GM12865 (cell line): ENCODE results near the gene CAPRIN1.
"Not testable (repeated sequence)": the region's sequence is repeated elsewhere in the genome, so short reads cannot be mapped to it uniquely, and the experiment has no call there.

Experiments used
- DNase-seq: peaks from one replicate; pipeline ENCODE4 v3.0.0; 2010; ENCODE audit warnings: low read depth
- H3K4me3 ChIP-seq: 2 replicates; pipeline ENCODE4 v1.5.1; 2011; ENCODE audit warnings: mild to moderate bottlenecking, low read depth, low read length, control low read depth
- TF ChIP-seq, protein P1 (sequence below): IDR thresholded peaks from 2 replicates; pipeline ENCODE4 v1.5.1; 2011; ENCODE audit warnings: low read length, control low read depth, low read depth, inconsistent platforms; ENCODE audit not compliant: insufficient read depth; ENCODE audit errors: missing control alignments

Gene CAPRIN1

DNA sequence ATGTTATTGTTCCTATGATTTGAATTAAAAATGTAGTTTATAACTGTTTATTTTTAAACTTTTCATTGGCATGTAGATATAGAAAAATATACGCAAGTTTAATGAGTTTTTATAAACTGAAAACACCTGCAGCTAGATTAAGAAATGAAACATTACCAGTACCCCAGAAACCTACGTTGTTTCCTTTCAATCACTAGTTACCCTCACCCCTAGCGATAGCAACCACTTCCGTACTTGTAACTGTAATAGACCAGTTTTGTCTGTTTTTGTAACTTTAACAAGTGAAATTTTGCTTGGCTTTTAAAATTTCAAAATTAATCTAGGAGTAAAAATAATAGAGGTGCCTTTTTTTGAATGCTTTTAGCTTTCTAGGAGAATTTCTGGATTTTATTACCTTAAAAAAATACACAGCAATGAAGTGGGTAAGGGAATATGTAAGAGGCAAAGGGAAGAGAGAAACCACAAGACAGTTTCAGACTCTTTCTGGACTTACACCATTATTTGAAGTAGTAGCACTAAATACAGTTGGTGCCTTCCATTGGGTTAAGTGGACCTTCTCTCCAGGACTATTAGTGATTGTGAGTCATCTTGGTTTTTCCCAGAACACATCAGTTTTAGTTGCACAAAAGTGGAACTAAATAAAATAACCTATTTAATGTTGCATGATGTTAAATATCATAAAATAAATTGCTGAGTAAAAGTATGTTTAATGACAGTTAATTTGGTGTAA, 35.2 kb downstream of the CAPRIN1 start:
- peak; percentile 17 for DNase-seq
- no peak overlapping the region for H3K4me3 ChIP-seq
- TF ChIP-seq, protein P1, sequence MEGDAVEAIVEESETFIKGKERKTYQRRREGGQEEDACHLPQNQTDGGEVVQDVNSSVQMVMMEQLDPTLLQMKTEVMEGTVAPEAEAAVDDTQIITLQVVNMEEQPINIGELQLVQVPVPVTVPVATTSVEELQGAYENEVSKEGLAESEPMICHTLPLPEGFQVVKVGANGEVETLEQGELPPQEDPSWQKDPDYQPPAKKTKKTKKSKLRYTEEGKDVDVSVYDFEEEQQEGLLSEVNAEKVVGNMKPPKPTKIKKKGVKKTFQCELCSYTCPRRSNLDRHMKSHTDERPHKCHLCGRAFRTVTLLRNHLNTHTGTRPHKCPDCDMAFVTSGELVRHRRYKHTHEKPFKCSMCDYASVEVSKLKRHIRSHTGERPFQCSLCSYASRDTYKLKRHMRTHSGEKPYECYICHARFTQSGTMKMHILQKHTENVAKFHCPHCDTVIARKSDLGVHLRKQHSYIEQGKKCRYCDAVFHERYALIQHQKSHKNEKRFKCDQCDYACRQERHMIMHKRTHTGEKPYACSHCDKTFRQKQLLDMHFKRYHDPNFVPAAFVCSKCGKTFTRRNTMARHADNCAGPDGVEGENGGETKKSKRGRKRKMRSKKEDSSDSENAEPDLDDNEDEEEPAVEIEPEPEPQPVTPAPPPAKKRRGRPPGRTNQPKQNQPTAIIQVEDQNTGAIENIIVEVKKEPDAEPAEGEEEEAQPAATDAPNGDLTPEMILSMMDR, result no peak

DNA sequence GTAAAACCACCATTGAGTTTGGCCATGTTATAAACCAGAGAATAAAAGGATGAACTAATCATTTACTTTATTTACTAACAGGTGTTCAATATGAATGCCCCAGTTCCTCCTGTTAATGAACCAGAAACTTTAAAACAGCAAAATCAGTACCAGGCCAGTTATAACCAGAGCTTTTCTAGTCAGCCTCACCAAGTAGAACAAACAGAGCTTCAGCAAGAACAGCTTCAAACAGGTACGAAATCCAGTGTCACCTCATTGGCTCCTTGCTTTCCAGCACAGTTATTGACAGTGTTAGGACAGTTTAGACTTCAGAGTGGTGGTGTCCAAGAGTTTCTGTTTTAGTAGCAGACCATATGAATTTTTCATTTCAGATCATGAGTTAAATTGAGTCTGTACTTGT, 40.3 kb downstream of the CAPRIN1 start:
- no peak overlapping the region for H3K4me3 ChIP-seq
- no peak for DNase-seq
- TF ChIP-seq, protein P1, result no peak

DNA sequence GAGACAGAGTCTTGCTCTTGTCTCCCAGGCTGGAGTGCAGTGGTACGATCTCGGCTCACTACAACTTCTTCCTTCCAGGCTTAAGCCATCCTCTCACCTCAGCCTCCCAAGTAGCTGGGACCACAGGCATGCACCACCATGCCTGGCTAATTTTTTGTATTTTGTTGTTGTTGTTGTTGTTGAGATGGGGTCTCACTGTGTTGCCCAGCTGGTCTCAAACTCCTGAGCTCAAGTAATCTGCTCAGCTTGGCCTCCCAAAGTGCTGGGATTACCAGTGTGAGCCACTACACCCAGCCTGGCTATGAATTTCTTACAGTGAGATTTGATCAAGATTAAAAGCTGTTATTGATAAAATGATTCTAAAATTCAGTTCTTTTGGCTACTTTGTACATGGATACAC, 43.4 kb downstream of the CAPRIN1 start:
- DNase-seq, H3K4me3 ChIP-seq: not testable (repeated sequence)

DNA sequence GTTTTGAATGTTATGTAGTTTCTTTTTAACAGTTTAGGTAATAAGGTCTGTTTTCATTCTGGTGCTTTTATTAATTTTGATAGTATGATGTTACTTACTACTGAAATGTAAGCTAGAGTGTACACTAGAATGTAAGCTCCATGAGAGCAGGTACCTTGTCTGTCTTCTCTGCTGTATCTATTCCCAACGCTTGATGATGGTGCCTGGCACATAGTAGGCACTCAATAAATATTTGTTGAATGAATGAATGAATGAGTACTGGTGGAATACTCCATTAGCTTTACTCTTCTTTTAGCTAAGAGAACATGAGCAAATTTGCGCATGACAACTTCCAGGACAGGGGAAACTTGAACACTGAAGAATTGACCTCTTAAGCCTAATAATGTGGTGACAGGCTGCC, 47.3 kb downstream of the CAPRIN1 start:
- DNase-seq, result no peak
- TF ChIP-seq, protein P1, result no peak
- H3K4me3 ChIP-seq, result no peak overlapping the region

DNA sequence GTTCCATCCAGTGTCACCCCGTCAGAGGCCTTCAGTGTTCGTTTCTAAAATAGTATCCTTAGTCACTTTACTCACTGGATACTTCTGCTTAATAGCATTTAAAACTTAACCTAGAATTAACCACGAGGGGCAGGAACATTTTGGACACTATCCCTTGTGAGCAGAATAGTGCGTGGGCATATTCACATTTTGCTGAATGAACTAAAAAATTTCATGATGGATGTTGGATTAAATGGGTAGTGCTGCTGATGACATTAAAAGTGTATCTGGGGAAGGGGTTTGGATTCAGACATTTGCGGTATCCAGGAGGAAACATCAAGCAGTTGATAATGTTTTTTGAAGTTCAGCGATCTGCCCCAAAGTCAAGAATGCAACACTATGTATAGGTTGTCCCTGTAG, 53.1 kb downstream of the CAPRIN1 start:
- DNase-seq, result no peak
- TF ChIP-seq, protein P1, result no peak
- H3K4me3 ChIP-seq, result peak overlapping the region; percentile 91

DNA sequence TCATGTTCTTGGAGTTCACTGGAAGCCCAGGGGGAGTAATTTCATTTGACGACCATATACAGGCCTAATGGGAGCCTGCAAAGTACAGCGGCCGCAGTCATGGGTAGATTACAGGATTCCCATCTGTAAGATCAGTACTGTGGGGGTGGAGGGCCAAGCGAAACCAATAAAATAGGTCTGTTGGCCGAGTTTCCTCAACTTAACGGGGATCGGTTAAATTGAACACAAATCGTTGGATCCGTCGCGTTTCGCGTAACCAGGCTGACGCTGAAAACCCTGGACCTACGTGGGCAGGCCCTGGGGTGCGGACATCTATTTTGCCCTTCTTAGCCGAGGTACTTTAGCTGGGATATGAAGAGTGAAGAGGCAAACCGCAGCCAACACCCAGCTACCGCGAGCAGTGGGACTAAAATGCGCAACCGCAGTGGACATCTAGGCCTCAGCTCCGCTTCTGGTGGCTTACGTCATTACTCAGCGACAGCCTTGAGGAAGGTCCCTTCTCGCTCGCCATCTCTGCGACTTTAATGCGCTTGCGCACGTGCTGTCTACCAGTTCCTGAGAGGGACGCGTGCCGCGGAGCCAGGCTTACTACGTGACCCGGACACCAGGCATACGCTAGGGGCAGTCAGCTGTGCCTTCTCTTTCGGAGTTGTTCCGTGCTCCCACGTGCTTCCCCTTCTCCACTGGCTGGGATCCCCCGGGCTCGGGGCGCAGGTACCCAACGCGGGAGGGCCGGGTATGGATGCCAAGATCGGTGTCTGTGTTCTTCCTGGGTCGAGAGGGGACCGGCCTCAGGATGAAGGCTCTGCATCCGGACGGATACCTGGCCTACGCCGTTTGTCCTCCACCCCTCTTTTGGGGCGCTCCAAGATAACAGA, 53.8 kb downstream of the CAPRIN1 start, which contains the start of gene NAT10:
Gene NAT10, plus strand, starts transcription at position 551 of the 878 bp plus-strand sequence. CDS start 2,597 bp downstream, outside the sequence.
- TF ChIP-seq, protein P1, result peak; percentile 13

DNA sequence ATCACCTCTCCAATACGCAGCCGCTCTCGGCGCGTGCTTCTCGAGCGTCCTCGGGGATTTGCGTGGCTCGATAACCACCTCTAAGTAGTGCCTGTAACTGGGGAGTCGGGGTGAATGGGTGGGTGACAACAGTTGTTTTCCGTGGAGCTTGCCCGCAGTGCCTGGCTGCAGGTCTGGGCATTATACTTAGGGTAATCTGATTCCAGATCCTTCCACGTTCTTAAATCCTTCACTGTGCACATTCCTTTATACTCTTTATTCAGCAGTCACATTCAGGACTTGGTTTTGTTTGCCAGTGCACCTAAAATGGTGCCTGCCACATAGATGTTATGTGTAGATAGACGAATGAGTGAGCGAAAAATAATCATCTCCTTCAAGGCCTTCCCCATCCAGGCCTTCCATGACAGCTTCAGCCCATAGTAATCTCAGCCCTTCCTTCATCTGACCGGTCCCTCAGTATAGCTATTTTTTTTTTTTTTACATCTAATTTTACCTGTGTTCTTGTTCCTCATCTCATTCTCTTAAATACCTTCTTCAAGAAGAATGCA, 54.5 kb downstream of the CAPRIN1 start:
- TF ChIP-seq, protein P1, result no peak
- peak overlapping the region; percentile 91 for H3K4me3 ChIP-seq
- DNase-seq, result no peak

More for the DNA sequence above, 53.8 kb downstream of the CAPRIN1 start, which contains the start of gene NAT10:
- DNase-seq, result peak; percentile 99
- H3K4me3 ChIP-seq, result peak within 1 kb of the TSS; percentile 91
